CD4-positive, alpha-beta T cell (primary cell): ENCODE results near the gene TREH. TPM values are rescaled to one million over a fixed set of nuclear protein-coding genes. Genes with fewer than 3 reads are reported as not detected.

Source experiments
- ATAC-seq: fragments of 200-7000 bp; cut with Tn5 transposase; one replicate; pipeline ENCODE4 v1.10.0; 2022; ENCODE audit warnings: mild to moderate bottlenecking; ENCODE audit not compliant: poor library complexity
- CTCF ChIA-PET: fragments of 350-600 bp; sonication (Branson Sonifier 250); formaldehyde crosslinking; loops from one replicate; lab custom pipeline; 2021; ENCODE audit warnings: antibody characterized with exemption, inconsistent platforms; lab: Charles Lee
- POLR2A ChIA-PET: fragments of 350-600 bp; sonication (Branson Sonifier 250); formaldehyde crosslinking; loops from one replicate; lab custom pipeline; 2021; ENCODE audit warnings: antibody characterized with exemption, inconsistent platforms; lab: Charles Lee
- DNase-seq, 14 experiments: peaks; one replicate each; pipeline ENCODE4 v3.0.0-alpha.2; 2013 to 2020; ENCODE audit warnings: mixed read lengths in 2 of 14
- H3K27ac ChIP-seq, 2 donors: one replicate each; pipeline versions ENCODE4 v1.5.1 to v1.7.0; 2013; ENCODE audit warnings: low read length in 2 of 2, low read depth in 1 of 2, mild to moderate bottlenecking in 1 of 2
- H3K27me3 ChIP-seq, 2 experiments: 1 replicate in 1 of 2; 2 replicates in 1 of 2; pipeline versions ENCODE4 v1.6.1 to v1.7.0; 2013; ENCODE audit warnings: low read length in 2 of 2, control low read depth in 1 of 2, mild to moderate bottlenecking in 1 of 2, moderate library complexity in 1 of 2; ENCODE audit not compliant: insufficient read depth in 2 of 2, control insufficient read depth in 1 of 2
- H3K36me3 ChIP-seq: one replicate; pipeline ENCODE4 v1.6.1; 2013; ENCODE audit warnings: low read length, control low read depth; ENCODE audit not compliant: insufficient read depth
- H3K4me1 ChIP-seq: one replicate; pipeline ENCODE4 v1.6.1; 2013; ENCODE audit warnings: low read length, control low read depth; ENCODE audit not compliant: insufficient read depth
- H3K4me3 ChIP-seq: one replicate; pipeline ENCODE4 v1.5.1; 2013; ENCODE audit warnings: mild to moderate bottlenecking, low read length, moderate library complexity
- H3K9me3 ChIP-seq, 2 experiments: 1 replicate in 1 of 2; 2 replicates in 1 of 2; pipeline versions ENCODE4 v1.6.1 to v1.7.0; 2013; ENCODE audit warnings: low read length in 2 of 2, mild to moderate bottlenecking in 2 of 2, control low read depth in 1 of 2, moderate library complexity in 1 of 2; ENCODE audit not compliant: control insufficient read depth in 1 of 2, insufficient read depth in 1 of 2
- H3K27ac Mint-ChIP-seq: one replicate; pipeline ENCODE4 v1.8.0; 2020; ENCODE audit warnings: mixed read lengths
- H3K27me3 Mint-ChIP-seq: one replicate; pipeline ENCODE4 v1.8.0; 2021; ENCODE audit warnings: mixed read lengths
- H3K36me3 Mint-ChIP-seq: one replicate; pipeline ENCODE4 v1.8.0; 2021; ENCODE audit warnings: low read depth, mixed read lengths
- H3K4me1 Mint-ChIP-seq: one replicate; pipeline ENCODE4 v1.8.0; 2021; ENCODE audit warnings: low read depth, mixed read lengths
- H3K4me3 Mint-ChIP-seq: one replicate; pipeline ENCODE4 v1.8.0; 2020; ENCODE audit warnings: mild to moderate bottlenecking, mixed read lengths
- H3K9me3 Mint-ChIP-seq: one replicate; pipeline ENCODE4 v1.8.0; 2020; ENCODE audit warnings: mixed read lengths
- CTCF ChIP-seq: fragments of 200-600 bp; IDR thresholded peaks from one replicate; pipeline ENCODE4 v1.8.0; 2022; ENCODE audit warnings: antibody characterized with exemption, mild to moderate bottlenecking
- intact Hi-C, 2 experiments: fragments of 100-400 bp; cut with DNase I in 1 of 2; cut with micrococcal nuclease in 1 of 2; formaldehyde crosslinking; loops; one replicate each; pipeline versions ENCODE4 v1.15.1 to v1.9.0; 2023 to 2025; cut with DNase I, micrococcal nuclease
- total RNA-seq, 174 experiments: library from RNA in 2 of 174; stranded (reverse) in 2 of 174; gene quantifications; one replicate each; pipeline ENCODE4 v1.2.3 and lab custom pipeline; 2021 to 2026

The TREH gene
- total RNA-seq, 2 experiments from 2014 or later = not detected

- no peak for ATAC-seq
- Mint-ChIP-seq H3K9me3 (no peaks in the 10 kb centered on the region), H3K36me3 (no peaks in the 10 kb centered on the region), H3K27me3 (no peaks in the 10 kb centered on the region), H3K27ac (no peak overlapping the region), H3K4me1 (peaks cover 12% of the 10 kb centered on the region), H3K4me3 (no peak overlapping the region)
- Histone ChIP-seq H3K27me3 (no peaks in the 10 kb centered on the region), H3K9me3 (no peaks in the 10 kb centered on the region), H3K36me3 (no peaks in the 10 kb centered on the region), H3K27ac (no peak overlapping the region), H3K4me3 (no peak overlapping the region), H3K4me1 (peaks cover 6% of the 10 kb centered on the region)
- POLR2A ChIA-PET = interaction anchor here (0.6 kb wide), 1 partner anchor 165 kb away, joined by 4 read pairs; no protein-coding TSS in a partner anchor
- intact Hi-C loops = no loop called here
- no peak for TF ChIP-seq CTCF
- no peak for DNase-seq
- CTCF ChIA-PET = no interaction called here
Measured at GRCh38 chr11:118651820-118652219, 27.6 kb downstream of the TREH start.

GRCh38 chr11:118650366-118650765 lies 29.1 kb downstream of the TREH start:
- ATAC-seq (no peak), DNase-seq (no peak)
- no peaks in the 10 kb centered on the region for H3K36me3 Mint-ChIP-seq
- ChIA-PET POLR2A (no interaction called here), CTCF (no interaction called here)
- no peak overlapping the region for H3K27ac Mint-ChIP-seq
- no peak for TF ChIP-seq CTCF
- Histone ChIP-seq H3K9me3 (no peaks in the 10 kb centered on the region), H3K36me3 (peaks cover 2% of the 10 kb centered on the region), H3K27me3 (no peaks in the 10 kb centered on the region), H3K27ac (no peak overlapping the region), H3K4me3 (no peak overlapping the region), H3K4me1 (peaks cover 6% of the 10 kb centered on the region)
- no peaks in the 10 kb centered on the region for H3K9me3 Mint-ChIP-seq
- peaks cover 12% of the 10 kb centered on the region for H3K4me1 Mint-ChIP-seq
- H3K4me3 Mint-ChIP-seq = no peak overlapping the region
- no peaks in the 10 kb centered on the region for H3K27me3 Mint-ChIP-seq
- intact Hi-C loops = no loop called here

DNA sequence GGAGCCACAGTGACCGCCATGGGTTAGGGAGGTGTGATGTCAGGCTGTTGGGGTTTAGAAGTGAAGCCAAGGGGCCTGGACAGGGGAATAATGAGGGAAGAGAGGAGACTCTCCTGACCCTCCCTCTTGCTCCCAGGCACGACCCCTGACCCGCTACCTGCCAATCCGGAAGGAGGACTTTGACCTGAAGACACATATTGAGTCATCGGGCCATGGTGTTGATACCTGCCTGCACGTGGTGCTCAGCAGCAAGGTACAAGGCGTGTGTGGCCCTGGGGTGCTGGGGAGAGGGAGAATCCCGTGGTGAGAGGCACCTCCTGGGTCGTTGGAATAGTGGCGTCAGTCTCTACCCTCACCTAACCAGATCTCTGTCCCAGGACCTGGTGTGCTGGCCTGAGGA lies 29.5 kb downstream of the TREH start:
- no peak overlapping the region for H3K4me3 ChIP-seq
- Mint-ChIP-seq H3K27ac (no peak overlapping the region), H3K4me1 (peaks cover 12% of the 10 kb centered on the region), H3K9me3 (no peaks in the 10 kb centered on the region), H3K4me3 (no peak overlapping the region), H3K36me3 (no peaks in the 10 kb centered on the region), H3K27me3 (no peaks in the 10 kb centered on the region)
- ATAC-seq (no peak), DNase-seq (no peak)
- H3K36me3 ChIP-seq = peaks cover 2% of the 10 kb centered on the region
- peaks cover 6% of the 10 kb centered on the region for H3K4me1 ChIP-seq
- no peaks in the 10 kb centered on the region for H3K27me3 ChIP-seq
- ChIA-PET POLR2A (no interaction called here), CTCF (no interaction called here)
- intact Hi-C loops = no loop called here
- no peak overlapping the region for H3K27ac ChIP-seq
- no peaks in the 10 kb centered on the region for H3K9me3 ChIP-seq
- no peak for TF ChIP-seq CTCF
